Mesenchymal stem cell (in vitro differentiated cells and primary cell): ENCODE measurements around the gene STX2.
A peak's percentile ranks its signal among the peaks of the same experiment; 100 is the strongest.
"Not testable (repeated sequence)": the region's sequence is repeated elsewhere in the genome, so short reads cannot be mapped to it uniquely, and the experiment has no call there.

ENCODE experiments used
- DNase-seq: peaks from one replicate; pipeline ENCODE4 v3.0.0-alpha.2; 2013
- H2AFZ ChIP-seq: one replicate; pipeline ENCODE4 v1.6.1; 2013; ENCODE audit warnings: low read depth, mild to moderate bottlenecking, control low read depth, inconsistent platforms, low read length, moderate library complexity
- H2AK5ac ChIP-seq: 2 replicates; pipeline ENCODE4 v1.6.1; 2013; ENCODE audit warnings: low read length, moderate library complexity, mild to moderate bottlenecking, inconsistent platforms; ENCODE audit not compliant: severe bottlenecking
- H2BK120ac ChIP-seq: one replicate; pipeline ENCODE4 v1.6.1; 2013; ENCODE audit warnings: low read depth, mild to moderate bottlenecking, inconsistent platforms, low read length, moderate library complexity
- H2BK12ac ChIP-seq, 2 experiments: one replicate each; pipeline ENCODE4 v1.6.1; 2013; ENCODE audit warnings: inconsistent platforms in 2 of 2, low read length in 2 of 2, mild to moderate bottlenecking in 2 of 2, moderate library complexity in 2 of 2, control low read depth in 1 of 2
- H2BK15ac ChIP-seq: one replicate; pipeline ENCODE4 v1.6.1; 2013; ENCODE audit warnings: mild to moderate bottlenecking, low read depth, inconsistent platforms; ENCODE audit not compliant: poor library complexity, severe bottlenecking
- H2BK5ac ChIP-seq: 2 replicates; pipeline ENCODE4 v1.6.1; 2013; ENCODE audit warnings: low read depth, mild to moderate bottlenecking, low read length, control low read depth, inconsistent platforms; ENCODE audit not compliant: poor library complexity, severe bottlenecking
- H3K14ac ChIP-seq, 2 experiments: one replicate each; pipeline ENCODE4 v1.6.1; 2013; ENCODE audit warnings: inconsistent platforms in 2 of 2, low read length in 2 of 2, control low read depth in 1 of 2, mild to moderate bottlenecking in 1 of 2, moderate library complexity in 1 of 2
- H3K18ac ChIP-seq, 2 experiments: one replicate each; pipeline ENCODE4 v1.6.1; 2013; ENCODE audit warnings: inconsistent platforms in 2 of 2, low read length in 2 of 2, control low read depth in 1 of 2, low read depth in 1 of 2, mild to moderate bottlenecking in 1 of 2
- H3K23ac ChIP-seq, 2 experiments: one replicate each; pipeline ENCODE4 v1.6.1; 2013; ENCODE audit warnings: inconsistent platforms in 2 of 2, low read length in 2 of 2, mild to moderate bottlenecking in 2 of 2, moderate library complexity in 2 of 2, control low read depth in 1 of 2
- H3K27ac ChIP-seq: 2 replicates; pipeline ENCODE4 v1.5.1; 2013; ENCODE audit warnings: mild to moderate bottlenecking, moderate library complexity, low read length, control low read depth, inconsistent platforms; ENCODE audit not compliant: poor library complexity, severe bottlenecking
- H3K27me3 ChIP-seq, 2 experiments: 2 replicates each; pipeline versions ENCODE4 v1.6.1 to v1.7.0; 2013; ENCODE audit warnings: low read length in 2 of 2, mild to moderate bottlenecking in 2 of 2, moderate library complexity in 2 of 2, control low read depth in 1 of 2, inconsistent platforms in 1 of 2; ENCODE audit not compliant: control insufficient read depth in 1 of 2, insufficient read depth in 1 of 2
- H3K36me3 ChIP-seq, 2 experiments: 2 replicates each; pipeline versions ENCODE4 v1.6.1 to v1.7.0; 2013; ENCODE audit warnings: low read length in 2 of 2, control low read depth in 1 of 2, inconsistent platforms in 1 of 2, low read depth in 1 of 2, mild to moderate bottlenecking in 1 of 2; ENCODE audit not compliant: insufficient read depth in 2 of 2, control insufficient read depth in 1 of 2
- H3K4ac ChIP-seq, 2 experiments: one replicate each; pipeline ENCODE4 v1.6.1; 2013; ENCODE audit warnings: inconsistent platforms in 2 of 2, low read length in 2 of 2, mild to moderate bottlenecking in 2 of 2, moderate library complexity in 2 of 2, control low read depth in 1 of 2, low read depth in 1 of 2
- H3K4me1 ChIP-seq: 2 replicates; pipeline ENCODE4 v1.6.1; 2013; ENCODE audit warnings: low read depth, low read length, control low read depth; ENCODE audit not compliant: control insufficient read depth, insufficient read depth
- H3K4me2 ChIP-seq: 2 replicates; pipeline ENCODE4 v1.6.1; 2013; ENCODE audit warnings: low read length, mild to moderate bottlenecking, inconsistent platforms; ENCODE audit not compliant: poor library complexity, severe bottlenecking
- H3K4me3 ChIP-seq, 2 experiments: 2 replicates each; pipeline versions ENCODE4 v1.5.1 to v1.7.0; 2013; ENCODE audit warnings: low read length in 2 of 2, mild to moderate bottlenecking in 2 of 2, control low read depth in 1 of 2, low read depth in 1 of 2; ENCODE audit not compliant: insufficient read depth in 1 of 2
- H3K79me1 ChIP-seq: replicated peaks from 2 replicates; pipeline ENCODE4 v1.6.1; 2013; ENCODE audit warnings: mild to moderate bottlenecking, control low read depth, low read length, inconsistent platforms; ENCODE audit not compliant: poor library complexity, severe bottlenecking
- H3K9ac ChIP-seq: 2 replicates; pipeline ENCODE4 v1.7.0; 2013; ENCODE audit warnings: mild to moderate bottlenecking, low read length, moderate library complexity
- H3K9me3 ChIP-seq: 2 replicates; pipeline ENCODE4 v1.7.0; 2013; ENCODE audit warnings: mild to moderate bottlenecking, low read length; ENCODE audit not compliant: control insufficient read depth
- H4K8ac ChIP-seq: one replicate; pipeline ENCODE4 v1.6.1; 2013; ENCODE audit warnings: inconsistent platforms, mild to moderate bottlenecking, low read length, moderate library complexity
- H4K91ac ChIP-seq: one replicate; pipeline ENCODE4 v1.6.1; 2013; ENCODE audit warnings: mild to moderate bottlenecking, low read length, inconsistent platforms
- WGBS: methylation state at CpG from one replicate; pipeline ENCODE4 v1.1.7; 2013; ENCODE audit warnings: mixed read lengths; 5-methylcytosine and 5-hydroxymethylcytosine counted together

The STX2 gene

GRCh38 chr12:130877333-130877732, 38.3 kb upstream of the STX2 start:
- H3K36me3 ChIP-seq = peaks cover 17 to 49% of the 10 kb centered on the region in 2 experiments
- no peak overlapping the region for H4K91ac ChIP-seq
- no peak overlapping the region for H3K4me2 ChIP-seq
- peaks cover 5% of the 10 kb centered on the region for H3K4me1 ChIP-seq
- H2AK5ac ChIP-seq = no peak overlapping the region
- no peak overlapping the region for H4K8ac ChIP-seq
- DNase-seq = no peak
- no peak overlapping the region for H2BK5ac ChIP-seq
- no peak overlapping the region for H3K9ac ChIP-seq
- no peak overlapping the region for H3K27ac ChIP-seq
- H2BK15ac ChIP-seq = no peak overlapping the region
- WGBS = 100% methylated on average over 2 of the region's 3 CpGs
- H3K9me3 ChIP-seq = no peaks in the 10 kb centered on the region
- H2AFZ ChIP-seq = no peak overlapping the region
- no peak overlapping the region for H3K18ac ChIP-seq
- H2BK120ac ChIP-seq = no peak overlapping the region
- H3K23ac ChIP-seq = no peak overlapping the region
- H3K27me3 ChIP-seq = no peaks in the 10 kb centered on the region
- H3K79me1 ChIP-seq = no peaks in the 10 kb centered on the region
- no peak overlapping the region for H3K4ac ChIP-seq
- H3K4me3 ChIP-seq = no peak overlapping the region
- no peak overlapping the region for H2BK12ac ChIP-seq
- no peak overlapping the region for H3K14ac ChIP-seq

- Histone ChIP-seq H3K9ac (no peak overlapping the region), H4K8ac (no peak overlapping the region), H2AK5ac (no peak overlapping the region), H2BK15ac (no peak overlapping the region), H3K27ac (no peak overlapping the region), H4K91ac (no peak overlapping the region), H3K27me3 (no peaks in the 10 kb centered on the region), H3K4me2 (no peak overlapping the region), H2AFZ (no peak overlapping the region), H2BK120ac (no peak overlapping the region), H3K23ac (no peak overlapping the region), H3K4me3 (no peak overlapping the region), H3K79me1 (no peaks in the 10 kb centered on the region), H2BK5ac (no peak overlapping the region), H2BK12ac (no peak overlapping the region), H3K4me1 (peaks cover 5% of the 10 kb centered on the region), H3K14ac (no peak overlapping the region), H3K36me3 (peaks cover 17 to 49% of the 10 kb centered on the region in 2 experiments), H3K4ac (no peak overlapping the region), H3K18ac (no peak overlapping the region), H3K9me3 (no peaks in the 10 kb centered on the region)
- DNase-seq = no peak
- 89% methylated on average over 2 of the region's 3 CpGs for WGBS
Observed at GRCh38 chr12:130876758-130877157, 37.7 kb upstream of the STX2 start.

GRCh38 chr12:130876297-130876696, 37.2 kb upstream of the STX2 start:
- no peak for DNase-seq
- Histone ChIP-seq H3K36me3 (peaks cover 17 to 49% of the 10 kb centered on the region in 2 experiments), H3K23ac (no peak overlapping the region), H2BK5ac (no peak overlapping the region), H2BK120ac (no peak overlapping the region), H3K9me3 (no peaks in the 10 kb centered on the region), H4K8ac (no peak overlapping the region), H4K91ac (no peak overlapping the region), H3K9ac (peak overlapping the region; percentile 2), H3K4me2 (no peak overlapping the region), H3K4me1 (peaks cover 8% of the 10 kb centered on the region), H3K27ac (no peak overlapping the region), H3K4ac (no peak overlapping the region), H2AK5ac (no peak overlapping the region), H3K14ac (no peak overlapping the region), H2BK15ac (no peak overlapping the region), H2BK12ac (no peak overlapping the region), H3K27me3 (no peaks in the 10 kb centered on the region), H3K79me1 (no peaks in the 10 kb centered on the region), H3K4me3 (no peak overlapping the region), H2AFZ (no peak overlapping the region), H3K18ac (no peak overlapping the region)

GRCh38 chr12:130875708-130876107, 36.7 kb upstream of the STX2 start:
- H3K4me1 ChIP-seq = peaks cover 12% of the 10 kb centered on the region
- H2BK120ac ChIP-seq, H4K91ac ChIP-seq, H2BK12ac ChIP-seq, H3K4ac ChIP-seq, H2BK15ac ChIP-seq, H3K79me1 ChIP-seq, H3K23ac ChIP-seq, H3K27me3 ChIP-seq, H3K27ac ChIP-seq, H3K9ac ChIP-seq, DNase-seq, H3K9me3 ChIP-seq, H2AFZ ChIP-seq, H4K8ac ChIP-seq, H2BK5ac ChIP-seq, H3K18ac ChIP-seq, H3K4me2 ChIP-seq, H3K4me3 ChIP-seq, H2AK5ac ChIP-seq, H3K14ac ChIP-seq: not testable (repeated sequence)
- 86% methylated on average over 11 of the region's 11 CpGs for WGBS
- peaks cover 17 to 49% of the 10 kb centered on the region in 2 experiments for H3K36me3 ChIP-seq
